ENCODE measurements around the gene USHBP1.

The USHBP1 gene

DNA sequence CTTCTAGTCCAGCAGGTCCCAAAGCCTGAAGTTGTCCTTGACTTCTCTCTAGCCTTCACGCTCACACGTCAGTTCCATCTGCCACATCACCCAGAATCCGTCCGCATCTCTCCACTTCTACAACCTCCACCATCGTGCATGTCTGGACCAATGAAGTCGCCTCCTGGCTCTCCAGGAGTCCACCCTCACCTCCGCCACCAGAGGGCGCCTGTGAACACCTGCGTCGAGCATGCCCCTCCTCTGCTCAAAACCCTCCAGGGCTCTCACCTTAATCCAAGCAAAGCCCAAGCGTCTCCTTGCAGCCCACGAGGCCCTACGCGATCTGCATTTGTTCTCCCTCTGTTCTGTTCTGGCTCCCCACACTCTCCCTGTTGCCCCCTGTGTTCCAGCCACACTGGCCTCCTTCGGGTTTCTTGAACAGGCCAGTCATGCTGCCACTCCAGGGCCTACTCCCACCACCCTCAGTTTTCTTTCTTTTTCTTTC is 3.7 kb downstream of the USHBP1 start:
- DNase-seq, result peak; percentile 96

DNA sequence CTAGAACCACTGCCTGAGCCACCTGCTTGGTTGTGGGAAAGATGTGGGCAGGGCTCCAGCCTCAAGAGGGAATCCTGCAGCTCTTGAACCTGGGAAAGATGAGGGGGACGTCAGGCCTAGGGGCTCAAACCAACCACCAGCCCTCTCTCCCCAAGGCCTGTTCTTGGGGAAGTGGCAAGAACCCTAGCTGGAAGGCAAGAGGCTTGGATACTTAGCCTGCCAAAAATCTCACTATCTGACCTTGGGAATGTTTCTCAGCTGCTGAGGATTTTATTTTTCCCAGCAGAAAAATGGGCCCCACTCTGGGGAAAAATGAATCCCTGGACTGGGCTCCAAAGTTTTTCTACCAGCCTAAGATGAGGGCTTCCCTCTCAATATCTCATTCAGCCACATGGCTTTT is 4.6 kb downstream of the USHBP1 start:
- DNase-seq, result no peak

DNA sequence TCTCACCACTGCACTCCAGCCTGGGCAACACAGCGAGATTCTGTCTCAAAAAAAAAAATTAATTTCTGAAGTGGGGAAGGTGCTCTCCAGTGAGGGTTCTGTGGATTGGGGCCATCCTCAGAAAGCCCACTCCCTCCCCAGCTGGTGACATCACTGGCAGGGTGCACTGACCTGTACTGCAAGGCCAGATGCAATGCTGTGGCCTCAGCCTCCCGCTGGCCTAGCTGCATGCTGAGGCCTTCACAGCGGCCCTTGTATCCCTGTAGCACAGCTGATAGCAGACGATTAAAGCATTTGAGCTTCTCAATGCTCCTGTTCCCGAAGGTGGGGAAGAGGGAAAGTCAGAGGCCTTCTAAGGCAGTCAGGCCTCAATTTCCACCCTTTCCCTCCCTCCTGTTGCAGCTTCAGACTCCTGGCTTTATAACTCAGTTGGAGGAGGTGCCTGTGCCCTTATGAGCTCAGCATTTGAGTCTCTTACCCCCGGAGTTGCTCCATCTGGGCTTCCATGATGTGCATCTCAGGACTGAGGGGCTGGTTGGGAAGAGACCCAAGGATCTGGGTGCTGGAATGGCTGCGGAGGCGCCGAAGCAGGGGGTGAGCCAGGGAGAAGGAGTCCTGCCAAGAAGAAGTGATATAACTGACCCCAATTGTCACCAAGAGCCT is 5.3 kb downstream of the USHBP1 start:
- DNase-seq, result no peak

DNA sequence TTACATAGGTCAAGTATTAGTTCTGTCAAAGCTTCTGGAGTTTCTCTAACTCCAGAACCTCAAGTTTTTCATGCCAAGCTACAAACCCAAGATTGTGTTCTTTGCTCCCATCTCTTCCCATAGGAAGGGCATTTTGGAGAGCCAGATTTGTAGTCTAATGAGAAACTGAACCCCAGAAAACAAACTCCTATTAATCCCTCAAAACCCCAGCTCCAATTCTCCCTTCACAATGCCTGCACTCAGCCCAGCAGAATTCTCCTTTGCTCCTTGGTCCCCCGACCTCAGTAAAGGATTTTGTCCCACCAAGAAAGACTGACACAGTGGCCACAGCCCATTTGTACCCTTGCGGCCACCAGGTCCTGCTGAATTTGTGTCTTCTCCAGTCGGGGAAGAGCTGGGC is 8.4 kb downstream of the USHBP1 start:
- DNase-seq, result no peak

DNA sequence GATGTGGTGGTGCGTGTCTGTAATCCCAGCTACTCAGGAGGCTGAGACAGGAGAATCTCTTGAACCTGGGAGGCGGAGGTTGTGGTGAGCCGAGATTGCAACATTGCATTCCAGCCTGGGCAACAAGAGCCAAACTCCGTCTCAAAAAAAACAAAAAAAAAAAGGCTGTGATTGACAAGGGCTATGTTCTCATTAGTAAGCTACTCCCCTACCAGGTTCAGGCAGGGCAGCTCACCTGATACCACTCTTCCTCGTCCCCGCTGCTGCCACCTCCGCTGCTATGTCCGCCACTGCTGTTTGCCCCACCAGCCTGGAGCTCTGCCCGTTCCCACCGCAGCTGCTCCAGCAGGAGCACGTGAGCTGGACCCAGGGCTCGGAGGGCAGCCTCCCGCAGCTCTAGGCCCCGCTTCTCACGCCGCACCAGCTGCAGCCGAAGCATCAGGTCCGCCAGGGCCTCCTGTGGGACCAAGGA is 9.4 kb downstream of the USHBP1 start:
- DNase-seq, result no peak

DNA sequence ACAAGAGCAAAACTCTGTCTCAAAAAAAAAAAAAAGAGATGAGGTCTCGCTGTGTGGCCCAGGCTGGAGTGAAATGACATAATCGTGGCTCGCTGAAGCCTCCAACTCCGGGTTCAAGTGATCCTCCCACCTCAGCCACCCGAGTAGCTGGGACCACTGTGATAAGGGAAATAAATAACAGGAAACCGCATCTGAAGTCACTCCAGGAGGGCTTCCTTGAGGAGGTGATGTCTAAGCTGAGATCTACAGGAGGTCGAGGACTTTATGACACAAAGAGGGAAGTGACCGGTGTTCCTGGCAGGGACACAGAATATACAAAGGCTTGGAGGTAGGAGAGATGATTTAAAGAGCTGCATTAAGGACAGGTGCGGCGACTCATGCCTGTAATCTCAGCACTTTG is 9.9 kb downstream of the USHBP1 start:
- no peak for DNase-seq

DNA sequence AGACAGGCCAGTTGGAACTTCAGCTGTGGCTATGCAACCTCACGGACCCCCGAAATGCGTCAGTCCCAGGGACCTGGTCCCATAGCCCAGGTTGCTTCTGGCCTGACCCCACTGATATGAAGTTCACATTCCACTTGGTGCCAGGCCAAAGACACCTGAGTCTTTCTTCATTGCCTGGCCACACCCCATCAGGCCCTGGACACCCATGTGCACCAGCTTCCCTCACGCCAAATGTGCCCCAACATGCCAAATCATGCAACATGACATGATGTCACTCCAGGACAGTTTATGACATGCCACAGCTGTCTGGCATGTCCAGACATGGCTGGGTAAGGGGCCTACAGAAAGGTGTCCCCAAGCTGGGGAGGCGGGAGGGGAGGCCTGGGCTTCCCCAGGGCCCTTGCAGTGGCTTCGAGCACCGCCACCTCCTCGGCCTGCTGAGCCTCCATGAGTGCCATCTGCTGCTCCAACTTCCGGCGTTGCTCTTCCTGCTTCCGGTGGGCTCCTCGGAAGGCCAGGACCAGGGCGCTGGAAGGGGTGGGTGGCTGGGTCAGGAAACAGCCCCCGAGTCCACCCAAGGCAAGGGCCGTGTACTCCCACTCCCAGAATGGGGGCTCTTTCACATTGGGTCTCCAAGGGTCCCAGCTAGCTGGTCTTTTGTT is 14.5 kb downstream of the USHBP1 start:
- peak in 1 of 2 experiments; percentile 28 for DNase-seq

DNA sequence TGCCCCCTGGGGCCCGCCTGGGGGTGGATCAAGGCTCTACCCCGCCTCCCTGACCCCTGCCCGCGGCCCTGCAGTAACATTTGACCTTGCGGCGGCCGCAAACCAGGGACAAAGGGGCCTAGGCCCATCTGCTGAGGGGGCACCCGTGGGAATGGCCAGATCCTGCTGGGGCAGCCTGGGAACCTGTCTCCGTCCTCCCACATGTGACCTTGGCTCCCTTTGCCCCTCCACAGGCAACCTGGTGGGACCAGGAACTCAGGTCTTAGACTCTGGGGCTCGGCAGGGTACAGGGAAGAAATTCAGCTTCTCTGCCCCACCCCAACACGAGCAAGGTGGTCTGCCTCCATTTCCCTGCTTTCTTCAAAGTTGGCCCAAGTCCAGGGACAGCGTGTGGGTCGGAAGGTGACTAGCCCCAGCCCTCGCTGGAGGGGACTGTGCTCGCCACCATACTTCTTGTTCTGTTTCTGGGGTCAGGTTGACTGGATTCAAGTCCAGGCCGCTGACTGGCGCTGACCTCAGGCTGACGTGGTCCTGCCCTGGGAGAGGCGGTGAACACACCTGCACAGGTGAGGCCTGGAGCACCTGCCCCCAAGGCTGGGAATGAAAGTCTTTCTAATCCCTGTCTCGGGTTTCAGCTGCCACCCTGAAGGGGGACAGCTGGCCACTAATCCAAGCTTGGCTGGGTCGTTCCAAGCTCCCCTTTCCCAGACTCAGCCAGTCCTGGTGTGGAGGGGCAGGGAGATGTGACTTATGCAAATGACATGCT is 16.4 kb downstream of the USHBP1 start:
- DNase-seq, result peak; percentile 80 to 92

DNA sequence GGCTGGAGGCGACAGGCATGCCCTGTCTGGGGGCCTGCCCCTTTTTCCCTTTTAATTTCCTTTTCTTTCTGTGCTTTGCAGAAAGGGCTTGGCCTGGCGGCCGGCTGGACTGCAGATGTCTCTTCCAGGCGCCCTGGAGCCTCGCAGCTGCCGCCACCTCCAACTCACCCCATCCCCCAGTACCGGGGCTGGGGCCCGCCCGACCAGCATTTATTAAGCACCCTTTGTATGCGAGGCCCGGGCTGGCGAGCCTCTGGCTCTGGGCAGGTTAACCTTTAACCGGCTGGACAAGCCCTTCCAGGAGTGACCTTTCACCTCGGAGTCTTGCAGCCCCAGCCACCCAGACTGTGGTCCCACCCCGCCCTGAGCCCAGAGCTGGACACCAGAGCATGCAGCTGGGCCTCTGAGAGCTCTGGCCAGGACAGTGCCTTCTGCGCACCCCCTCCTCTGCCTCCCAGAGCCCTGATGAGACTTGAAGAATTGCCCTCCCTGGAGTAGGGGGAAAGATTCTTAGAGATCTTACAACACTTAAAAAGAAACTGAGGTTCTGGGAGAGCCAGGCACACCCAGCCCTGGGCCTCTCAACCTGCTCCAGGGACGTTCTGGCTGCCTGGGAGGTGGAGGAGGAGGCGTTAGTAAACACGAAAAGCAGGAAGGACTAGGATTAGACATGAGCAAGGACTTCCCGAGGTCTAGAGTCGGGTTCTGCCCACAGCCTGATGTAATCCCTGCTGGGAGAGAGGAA is 17.7 kb downstream of the USHBP1 start:
- peak in 1 of 2 experiments; percentile 63 for DNase-seq

DNA sequence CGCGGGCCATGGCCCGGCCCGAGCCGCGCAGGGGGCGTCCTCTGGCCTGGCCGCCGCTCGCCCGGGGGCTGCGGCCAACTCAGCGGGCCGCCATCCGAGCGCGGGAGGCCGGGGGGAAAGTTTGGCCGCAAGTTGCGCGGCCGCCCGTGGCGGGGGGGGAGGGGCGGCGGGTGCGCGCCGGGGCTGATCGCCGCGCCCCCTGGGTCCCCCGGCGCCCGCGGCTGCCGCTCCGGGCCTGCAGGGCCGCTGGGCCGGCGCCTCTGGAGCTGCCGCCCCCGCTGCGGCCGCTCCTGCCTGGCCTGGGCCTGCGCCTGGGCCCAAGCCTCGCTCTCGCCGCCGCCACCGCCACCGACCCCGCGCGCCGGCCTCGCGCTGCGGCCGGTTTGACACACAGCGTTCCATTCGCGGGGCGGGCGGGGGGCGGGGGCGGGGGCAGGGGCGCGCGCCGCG is 19.0 kb downstream of the USHBP1 start, which contains the start of gene NR2F6:
TSS of gene NR2F6 (minus strand) at position 385 of the 450 bp plus-strand sequence. CDS start 699 bp downstream, outside the sequence.
- peak in 1 of 2 experiments; percentile 21 for DNase-seq

DNA sequence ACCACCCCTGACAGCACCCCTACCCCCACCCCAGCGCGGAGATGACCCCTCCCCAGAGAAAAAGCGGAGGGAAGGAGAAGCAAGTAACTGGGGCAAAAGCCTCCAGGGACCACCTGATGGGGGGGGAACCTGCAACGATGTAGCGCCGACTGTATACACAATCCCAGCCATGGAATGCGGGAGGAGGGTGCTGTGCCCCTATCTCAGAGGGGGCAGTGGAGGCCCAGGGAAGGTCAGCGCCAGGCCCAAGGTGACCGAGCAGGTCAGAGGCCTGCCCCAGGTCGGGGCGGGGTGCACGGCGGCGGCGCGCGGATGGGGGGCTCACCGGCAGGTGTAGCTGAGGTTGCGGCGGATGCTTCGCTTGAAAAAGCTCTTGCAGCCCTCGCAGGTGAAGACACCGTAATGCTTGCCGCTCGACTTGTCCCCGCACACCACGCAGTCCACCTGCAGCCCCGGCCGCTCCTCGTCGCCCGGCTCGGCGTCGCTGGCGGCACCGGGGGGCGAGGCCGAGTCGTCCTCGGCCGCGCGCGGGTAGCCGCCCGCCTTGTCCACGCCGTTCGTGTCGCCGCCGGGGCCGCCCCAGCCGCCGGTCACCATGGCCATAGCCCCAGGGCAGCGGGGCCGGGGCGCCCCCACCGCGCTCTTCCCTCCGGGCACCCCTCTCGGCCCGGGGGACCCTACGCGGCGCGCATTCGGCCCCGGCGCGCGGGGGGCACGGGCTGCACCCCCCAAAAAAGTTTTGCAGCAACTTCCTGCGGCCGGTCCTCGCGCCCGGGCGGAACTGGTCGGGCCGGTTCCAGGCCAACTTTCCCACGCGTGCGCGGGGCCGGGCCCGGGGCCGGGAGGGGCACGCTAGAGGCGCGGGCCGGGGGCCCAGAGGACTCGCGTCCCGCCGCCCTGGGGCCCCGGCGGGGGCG is 19.7 kb downstream of the USHBP1 start:
- no peak for DNase-seq

DNA sequence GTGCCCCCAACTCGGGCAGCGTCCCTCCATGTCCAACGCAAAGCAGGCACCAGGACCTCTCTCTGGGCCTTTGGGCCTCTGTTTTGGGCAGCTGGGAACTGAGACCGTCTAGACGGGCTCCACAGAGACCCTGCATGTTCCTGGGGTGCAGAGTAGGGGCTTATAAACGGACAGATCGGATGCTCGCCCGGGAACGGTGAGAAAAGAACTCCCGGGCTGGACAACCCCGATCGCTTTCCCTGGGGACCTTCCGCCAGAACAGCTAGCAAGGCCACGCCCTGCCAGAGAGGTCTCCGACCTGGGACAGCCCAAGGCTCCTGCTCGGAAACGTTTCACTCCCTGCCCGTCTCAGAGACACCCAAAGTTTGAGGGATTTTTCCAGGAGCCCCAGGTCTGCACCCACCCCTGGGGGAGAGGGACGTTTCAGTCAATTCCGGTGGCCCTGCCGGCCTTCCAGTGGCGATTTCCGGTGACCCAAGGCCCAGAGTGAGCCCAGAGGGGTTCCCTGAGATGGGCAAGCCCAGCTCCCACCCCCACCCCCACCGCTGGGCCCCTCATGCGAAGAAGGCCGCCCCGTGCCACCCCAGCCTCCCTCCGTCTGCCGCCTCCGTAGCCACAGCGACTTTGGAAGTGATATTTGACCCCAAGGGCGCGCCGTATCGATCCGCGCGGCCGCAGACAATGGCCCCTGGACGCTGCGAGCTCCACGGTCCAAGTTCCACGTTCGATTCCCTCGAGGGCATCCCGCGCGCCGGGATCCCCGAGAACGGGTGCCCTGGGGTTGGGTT is 20.5 kb downstream of the USHBP1 start:
- DNase-seq, result no peak

DNA sequence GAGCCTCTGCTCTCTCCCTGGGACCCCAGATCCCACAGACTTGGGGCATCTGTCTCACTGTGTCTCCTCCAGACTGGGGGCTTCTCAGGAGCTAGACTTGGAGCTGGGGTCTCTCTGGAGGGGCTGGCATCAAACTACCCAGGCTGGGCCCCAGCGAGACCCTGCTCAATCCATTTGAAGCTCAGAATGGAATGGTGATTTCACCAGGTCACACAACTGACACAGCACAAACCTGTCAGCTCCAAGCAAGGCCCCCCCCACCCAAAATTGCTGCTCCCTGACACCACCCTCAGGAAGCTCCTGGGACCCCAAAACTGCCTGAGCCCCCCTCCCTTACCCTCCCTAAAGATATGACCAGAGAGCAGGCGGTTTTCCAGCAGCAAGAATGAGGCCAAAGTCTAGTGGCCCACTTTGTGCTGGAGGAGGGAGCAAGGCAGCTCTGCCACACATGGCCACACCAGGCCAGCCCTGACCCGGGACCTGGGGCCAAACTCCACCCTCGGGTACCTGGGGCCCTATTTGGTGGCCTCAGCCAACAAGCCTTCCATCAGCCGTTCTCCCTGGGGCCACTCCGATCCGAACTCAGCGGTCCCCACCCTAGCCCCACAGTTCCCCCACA is 21.2 kb downstream of the USHBP1 start:
- no peak for DNase-seq

DNA sequence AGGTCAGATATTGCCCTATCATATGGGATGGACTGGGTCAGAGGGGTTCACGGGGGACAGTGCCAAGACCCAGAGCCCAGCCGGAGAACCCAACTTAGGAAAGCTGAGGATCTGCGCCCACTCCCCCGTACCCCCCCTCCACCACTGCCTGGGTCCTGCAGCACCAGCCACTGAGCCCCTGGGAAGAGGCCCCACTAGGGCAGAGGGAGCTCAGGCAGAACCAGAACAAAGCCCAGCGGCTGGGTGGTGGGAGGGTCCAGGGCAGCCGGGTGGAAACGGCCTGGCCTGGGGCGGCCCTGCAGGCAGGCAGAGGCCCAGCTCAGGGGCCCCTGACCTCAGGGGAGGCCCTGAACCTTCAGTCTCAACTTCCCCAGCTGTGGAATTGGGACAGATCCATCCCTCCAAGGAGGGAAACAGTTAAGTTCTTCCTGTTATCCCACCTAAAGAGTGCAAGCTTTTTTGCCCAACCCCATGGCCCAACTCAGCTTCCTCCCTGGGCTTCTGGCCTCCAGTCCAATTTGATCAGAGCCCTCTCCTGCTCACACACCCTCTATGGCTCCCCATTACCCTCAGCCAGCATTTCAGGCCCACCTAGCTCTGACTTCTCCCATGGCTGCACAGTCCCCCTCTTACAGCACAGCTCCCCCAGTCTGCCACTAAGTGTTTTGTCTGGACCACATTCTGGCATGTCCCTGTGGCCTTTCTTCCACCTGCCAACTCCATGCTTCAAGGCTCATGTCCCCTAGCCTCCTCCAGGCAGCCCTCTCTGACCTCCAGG is 21.9 kb downstream of the USHBP1 start:
- no peak for DNase-seq

DNA sequence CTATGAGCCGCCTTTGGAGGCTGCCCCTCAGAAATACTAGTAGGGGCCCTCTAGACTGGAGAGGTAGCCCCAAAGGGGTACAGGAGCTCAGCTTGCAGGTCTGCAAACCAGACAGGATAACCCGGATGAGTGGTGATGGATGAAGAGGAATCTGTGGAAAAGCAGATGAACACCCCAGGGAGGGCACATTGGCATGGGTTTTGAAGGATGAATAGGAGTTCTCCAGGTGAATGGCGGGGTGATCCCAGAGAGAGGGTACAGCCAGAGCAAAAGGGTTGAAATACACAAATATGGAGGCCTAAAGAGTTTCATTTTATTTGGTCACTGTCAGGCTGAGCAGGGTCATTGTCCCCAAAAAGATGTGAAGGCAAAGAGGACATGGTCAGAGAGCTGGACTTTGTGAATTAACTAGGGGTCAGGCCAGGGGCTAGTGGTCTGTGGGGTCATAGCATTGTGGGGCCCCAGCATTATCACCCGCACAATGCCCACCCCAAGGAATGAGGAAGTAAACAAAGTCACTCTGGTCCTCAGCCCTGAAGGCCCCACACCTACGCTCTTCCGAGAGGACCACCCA is 23.6 kb downstream of the USHBP1 start:
- DNase-seq, result no peak

DNA sequence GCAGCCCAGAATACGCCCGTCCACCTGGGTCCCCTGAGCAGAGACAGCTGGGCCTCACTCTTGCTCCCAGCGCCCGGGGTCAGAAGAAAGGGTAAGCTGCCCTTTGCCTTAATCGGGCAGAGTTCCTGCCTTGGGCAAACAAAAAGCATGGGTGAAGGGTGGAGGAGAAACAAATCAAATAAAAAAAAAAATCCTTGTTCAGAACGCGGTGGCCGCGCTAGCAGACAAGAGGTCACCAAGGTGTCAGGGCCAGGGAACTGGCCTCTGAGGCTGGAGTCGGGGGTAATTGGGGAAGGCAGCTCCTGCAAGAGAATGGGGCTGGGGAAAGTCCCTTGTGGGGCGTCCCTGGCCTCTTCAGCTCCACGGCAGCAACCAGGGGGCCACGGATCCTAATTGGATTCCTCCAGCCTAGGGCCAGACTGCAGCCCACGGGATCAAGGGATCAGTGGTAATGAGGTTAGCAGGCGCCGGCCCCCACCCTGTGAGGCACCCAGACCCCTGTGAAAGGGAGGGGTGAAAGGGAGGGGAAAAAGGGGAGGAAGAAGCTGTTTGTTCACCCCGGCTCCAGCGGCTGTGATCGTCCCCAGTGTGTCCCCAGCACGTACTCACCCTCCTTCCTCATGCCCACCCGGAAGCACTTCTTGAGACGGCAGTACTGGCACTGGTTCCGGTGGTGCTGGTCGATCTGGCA is 24.3 kb downstream of the USHBP1 start:
- no peak for DNase-seq

DNA sequence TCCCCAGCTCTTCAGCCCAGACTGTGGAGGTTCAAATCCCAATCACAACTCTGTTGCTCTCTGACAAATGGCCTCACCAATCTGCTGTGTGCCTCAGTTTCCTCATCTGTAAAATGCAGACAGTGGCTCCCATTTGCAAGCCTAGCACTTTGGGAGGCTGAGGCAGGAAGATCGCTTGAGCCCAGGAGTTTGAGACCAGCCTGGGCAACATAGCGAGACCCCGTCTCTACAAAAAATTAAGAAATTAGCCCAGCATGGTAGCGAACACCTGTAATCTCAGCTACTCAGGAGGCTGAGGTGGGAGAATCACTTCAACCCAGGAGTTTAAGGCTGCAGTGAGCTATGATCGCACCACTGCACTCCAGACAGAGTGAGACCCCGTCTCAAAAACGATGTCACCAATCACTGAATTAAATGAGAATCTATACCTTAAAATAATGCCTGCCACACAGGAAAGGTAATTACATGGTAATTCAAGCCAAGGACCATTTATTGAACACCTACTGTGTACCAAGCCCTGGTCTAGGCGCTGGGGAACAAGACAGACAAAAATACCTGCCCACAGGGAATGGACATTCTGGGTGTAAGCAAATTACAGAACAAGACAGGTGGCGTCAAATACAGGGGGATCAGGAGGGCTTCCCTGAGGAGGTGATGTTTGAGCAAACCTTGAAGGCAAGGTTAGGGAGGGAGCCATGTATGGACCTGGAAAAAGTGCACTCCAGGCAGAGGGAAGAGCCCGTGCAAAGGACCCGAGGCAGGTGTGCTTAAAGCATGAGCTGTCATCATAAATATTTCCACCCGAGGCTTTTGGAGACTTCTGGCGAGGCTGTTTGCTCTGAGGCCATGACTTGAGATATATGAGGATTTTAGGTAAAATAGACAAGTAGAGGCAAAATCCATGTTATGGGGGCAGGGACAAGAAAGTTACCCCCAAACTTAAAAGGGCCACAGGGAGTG is 26.5 kb downstream of the USHBP1 start:
- DNase-seq, result no peak
